ENCODE measurements around the gene ERMN.

GRCh38 chr2:157311706-157312105 lies 13.9 kb downstream of the ERMN start:
- TF ChIP-seq, protein P1, sequence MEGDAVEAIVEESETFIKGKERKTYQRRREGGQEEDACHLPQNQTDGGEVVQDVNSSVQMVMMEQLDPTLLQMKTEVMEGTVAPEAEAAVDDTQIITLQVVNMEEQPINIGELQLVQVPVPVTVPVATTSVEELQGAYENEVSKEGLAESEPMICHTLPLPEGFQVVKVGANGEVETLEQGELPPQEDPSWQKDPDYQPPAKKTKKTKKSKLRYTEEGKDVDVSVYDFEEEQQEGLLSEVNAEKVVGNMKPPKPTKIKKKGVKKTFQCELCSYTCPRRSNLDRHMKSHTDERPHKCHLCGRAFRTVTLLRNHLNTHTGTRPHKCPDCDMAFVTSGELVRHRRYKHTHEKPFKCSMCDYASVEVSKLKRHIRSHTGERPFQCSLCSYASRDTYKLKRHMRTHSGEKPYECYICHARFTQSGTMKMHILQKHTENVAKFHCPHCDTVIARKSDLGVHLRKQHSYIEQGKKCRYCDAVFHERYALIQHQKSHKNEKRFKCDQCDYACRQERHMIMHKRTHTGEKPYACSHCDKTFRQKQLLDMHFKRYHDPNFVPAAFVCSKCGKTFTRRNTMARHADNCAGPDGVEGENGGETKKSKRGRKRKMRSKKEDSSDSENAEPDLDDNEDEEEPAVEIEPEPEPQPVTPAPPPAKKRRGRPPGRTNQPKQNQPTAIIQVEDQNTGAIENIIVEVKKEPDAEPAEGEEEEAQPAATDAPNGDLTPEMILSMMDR (optimal IDR thresholded peaks at IDR 0.05 in 1 of 3, IDR thresholded peaks at IDR 0.05 in 1 of 3, conservative IDR thresholded peaks at IDR 0.05 in 1 of 3; ENCODE audit: extremely low read depth in 1 of 3, insufficient read depth in 2 of 3, low read length in 3 of 3) = no peak
- TF ChIP-seq EZH2 (IDR thresholded peaks at IDR 0.05; ENCODE audit: low read length) = no peak

Measured in keratinocyte (primary cell).